SK-N-SH (cell line): Measurements from ENCODE around the gene AKAP14. TPM values are rescaled to one million over a fixed set of nuclear protein-coding genes. Genes with fewer than 3 reads are reported as not detected.

Experiments
- EZH2phosphoT487 ChIP-seq: fragments of 200-600 bp; sonication (generic); IDR thresholded peaks from 2 replicates; pipeline ENCODE4 v1.6.1; 2017; ENCODE audit warnings: low read depth, mixed run types, mild to moderate bottlenecking, antibody characterized with exemption, moderate library complexity, borderline replicate concordance
- FOSL2 ChIP-seq: IDR thresholded peaks from 2 replicates; pipeline ENCODE4 v1.4.0; 2012; ENCODE audit warnings: low read depth, mild to moderate bottlenecking, moderate library complexity, borderline replicate concordance
- FOXJ3 ChIP-seq: sonication (generic); formaldehyde crosslinking; IDR thresholded peaks from 2 replicates; pipeline ENCODE4 v1.5.1; 2020; ENCODE audit warnings: mild to moderate bottlenecking, missing genetic modification reagents
- GABPA ChIP-seq: IDR thresholded peaks from 2 replicates; pipeline ENCODE4 v1.4.0; 2012; ENCODE audit warnings: low read depth, mild to moderate bottlenecking
- JUND ChIP-seq: IDR thresholded peaks from 2 replicates; pipeline ENCODE4 v1.4.0; 2012
- MEF2A ChIP-seq: IDR thresholded peaks from 2 replicates; pipeline ENCODE4 v1.4.0; 2012; ENCODE audit warnings: low read depth, borderline replicate concordance
- POLR2AphosphoS5 ChIP-seq: IDR thresholded peaks from 2 replicates; pipeline ENCODE4 v1.6.1; 2012; ENCODE audit warnings: low read depth, low read length
- RCOR1 ChIP-seq: fragments of 150-350 bp; IDR thresholded peaks from 2 replicates; pipeline ENCODE4 v1.6.1; 2017; ENCODE audit warnings: antibody characterized with exemption, low read length
- REST ChIP-seq: IDR thresholded peaks from 2 replicates; pipeline ENCODE4 v1.6.1; 2012; ENCODE audit warnings: mild to moderate bottlenecking, low read depth, low read length, moderate library complexity
- RXRA ChIP-seq: IDR thresholded peaks from 2 replicates; pipeline ENCODE4 v1.4.0; 2012; ENCODE audit warnings: low read depth, mild to moderate bottlenecking, borderline replicate concordance
- SIN3A ChIP-seq: IDR thresholded peaks from 2 replicates; pipeline ENCODE4 v1.6.1; 2012; ENCODE audit warnings: low read depth, mild to moderate bottlenecking, low read length, moderate library complexity, borderline replicate concordance
- SMC3 ChIP-seq: IDR thresholded peaks from 2 replicates; pipeline ENCODE4 v1.6.1; 2012; ENCODE audit warnings: low read depth, low read length, improper control_type of control experiment
- TAF1 ChIP-seq: IDR thresholded peaks from 2 replicates; pipeline ENCODE4 v1.6.1; 2012; ENCODE audit warnings: low read depth, mild to moderate bottlenecking, low read length, moderate library complexity, borderline replicate concordance
- TCF12 ChIP-seq: IDR thresholded peaks from 2 replicates; pipeline ENCODE4 v1.4.0; 2012
- TEAD4 ChIP-seq: IDR thresholded peaks from 2 replicates; pipeline ENCODE4 v1.4.0; 2012; ENCODE audit warnings: mild to moderate bottlenecking, borderline replicate concordance; ENCODE audit not compliant: insufficient read depth
- YY1 ChIP-seq: IDR thresholded peaks from 2 replicates; pipeline ENCODE4 v1.4.0; 2012; ENCODE audit warnings: low read depth, mild to moderate bottlenecking
- polyA plus RNA-seq, 3 experiments: library from polyadenylated mRNA; depleted of rRNA; stranded (reverse); fragments of >200 nt; gene quantifications; 2 replicates each; pipeline ENCODE4 v1.2.3, GENCODE V29; 2012
- TF ChIP-seq, protein P1 (sequence below): fragments of 150-350 bp; IDR thresholded peaks from 2 replicates; pipeline ENCODE4 v1.6.1; 2017; ENCODE audit warnings: antibody characterized with exemption, low read length, low read depth, borderline replicate concordance
- TF ChIP-seq, protein P2 (sequence below): IDR thresholded peaks from 2 replicates; pipeline ENCODE4 v1.4.0; 2012; ENCODE audit warnings: low read depth

Gene AKAP14
- polyA plus RNA-seq, 1 of the 3 experiments (the other 2 are of a cell fraction), result 0.23 TPM

- TF ChIP-seq TEAD4, result no peak
- TF ChIP-seq YY1, result no peak
- no peak for TF ChIP-seq JUND
- TF ChIP-seq REST, result no peak
- TF ChIP-seq, protein P1, sequence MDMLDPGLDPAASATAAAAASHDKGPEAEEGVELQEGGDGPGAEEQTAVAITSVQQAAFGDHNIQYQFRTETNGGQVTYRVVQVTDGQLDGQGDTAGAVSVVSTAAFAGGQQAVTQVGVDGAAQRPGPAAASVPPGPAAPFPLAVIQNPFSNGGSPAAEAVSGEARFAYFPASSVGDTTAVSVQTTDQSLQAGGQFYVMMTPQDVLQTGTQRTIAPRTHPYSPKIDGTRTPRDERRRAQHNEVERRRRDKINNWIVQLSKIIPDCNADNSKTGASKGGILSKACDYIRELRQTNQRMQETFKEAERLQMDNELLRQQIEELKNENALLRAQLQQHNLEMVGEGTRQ, result no peak
- no peak for TF ChIP-seq RCOR1
- TF ChIP-seq POLR2AphosphoS5, result peak; percentile 84
- no peak for TF ChIP-seq TCF12
- TF ChIP-seq SMC3, result no peak
- TF ChIP-seq SIN3A, result peak; percentile 73; the same call in 1 of the 2 replicates
- no peak for TF ChIP-seq FOXJ3
- peak; percentile 80 for TF ChIP-seq TAF1
- TF ChIP-seq MEF2A, result no peak
- TF ChIP-seq EZH2phosphoT487, result no peak
- TF ChIP-seq GABPA, result peak; percentile 71
- no peak for TF ChIP-seq FOSL2
- no peak for TF ChIP-seq RXRA
- TF ChIP-seq, protein P2, sequence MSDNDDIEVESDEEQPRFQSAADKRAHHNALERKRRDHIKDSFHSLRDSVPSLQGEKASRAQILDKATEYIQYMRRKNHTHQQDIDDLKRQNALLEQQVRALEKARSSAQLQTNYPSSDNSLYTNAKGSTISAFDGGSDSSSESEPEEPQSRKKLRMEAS, result peak; percentile 90
- TF ChIP-seq, all 33 proteins: peak for 11
Measured at GRCh38 chrX:119871599-119872395, 23.9 kb upstream of the AKAP14 start, which contains the start of the genes NDUFA1 and RNF113A (continued).
